HepG2 (cell line): ENCODE results near the gene UQCR11. TPM values are rescaled to one million over a fixed set of nuclear protein-coding genes. Genes with fewer than 3 reads are reported as not detected.
A peak's percentile ranks its signal among the peaks of the same experiment; 100 is the strongest.

Experiments used
- NFATC3 ChIP-seq: sonication (generic); formaldehyde crosslinking; IDR thresholded peaks from 2 replicates; pipeline ENCODE4 v1.5.1; 2020; ENCODE audit warnings: mild to moderate bottlenecking, missing genetic modification reagents
- TSC22D2 ChIP-seq: sonication (generic); formaldehyde crosslinking; IDR thresholded peaks from 2 replicates; pipeline ENCODE4 v1.5.1; 2020; ENCODE audit warnings: missing genetic modification reagents, mild to moderate bottlenecking, borderline replicate concordance
- XRCC5 ChIP-seq: fragments of 200-400 bp; formaldehyde crosslinking; optimal IDR thresholded peaks from 2 replicates; pipeline ENCODE3; 2017; ENCODE audit warnings: mild to moderate bottlenecking, low read length
- YEATS4 ChIP-seq: sonication (generic); formaldehyde crosslinking; IDR thresholded peaks from 2 replicates; pipeline ENCODE4 v1.4.0; 2020; ENCODE audit warnings: missing genetic modification reagents, borderline replicate concordance
- ZFP91 ChIP-seq: sonication (generic); formaldehyde crosslinking; IDR thresholded peaks from 2 replicates; pipeline ENCODE4 v1.9.0; 2022; ENCODE audit warnings: missing genetic modification reagents, mild to moderate bottlenecking, borderline replicate concordance
- ZHX1 ChIP-seq: sonication (generic); formaldehyde crosslinking; IDR thresholded peaks from 2 replicates; pipeline ENCODE4 v1.8.1; 2022; ENCODE audit warnings: low read depth, mild to moderate bottlenecking, missing genetic modification reagents
- ZNF136 ChIP-seq: sonication (generic); formaldehyde crosslinking; IDR thresholded peaks from 2 replicates; pipeline ENCODE4 v1.8.1; 2022; ENCODE audit warnings: low read depth, mild to moderate bottlenecking, moderate library complexity, missing genetic modification reagents
- ZNF574 ChIP-seq: sonication (generic); formaldehyde crosslinking; IDR thresholded peaks from 2 replicates; pipeline ENCODE4 v1.4.0; 2020; ENCODE audit warnings: missing genetic modification reagents
- polyA plus RNA-seq, 8 experiments: library from polyadenylated mRNA; depleted of rRNA in 3 of 8; stranded (reverse) in 7 of 8; unstranded in 1 of 8; fragments of >200 nt; fragmentation: Illumina TruSeq in 4 of 8; extraction: Trizol in 4 of 8; gene quantifications; 2 replicates each; pipeline versions ENCODE4 v1.2.1 to v1.2.3, GENCODE V29; 2011 to 2016; ENCODE audit warnings: low read depth in 4 of 8, missing spikeins in 1 of 8, mixed read lengths in 1 of 8; ENCODE audit not compliant: insufficient read depth in 1 of 8
- total RNA-seq, 5 experiments: library from RNA; depleted of rRNA; stranded (reverse); fragments of >200 nt; fragmentation: Illumina TruSeq; extraction: Trizol; gene quantifications; 2 replicates each; pipeline ENCODE4 v1.2.3, GENCODE V29; 2016; ENCODE audit warnings: low read depth in 1 of 5
- TF ChIP-seq, protein P1 (sequence below): sonication (generic); formaldehyde crosslinking; IDR thresholded peaks from 2 replicates; pipeline ENCODE4 v1.9.0; 2021; ENCODE audit warnings: mild to moderate bottlenecking, missing genetic modification reagents
- TF ChIP-seq, protein P2 (sequence below): IDR thresholded peaks from 2 replicates; pipeline ENCODE4 v1.6.1; 2016; ENCODE audit warnings: missing biosample characterization, missing genetic modification reagents, low read depth

The UQCR11 gene
- total and polyA plus RNA-seq, 2 of the 13 experiments (the other 11 are each of a cell fraction or from before 2014, with no cell fraction given), result 125 to 214 TPM

- TF ChIP-seq ZFP91 (peak; percentile 19; the same call in 1 of the 2 replicates), TSC22D2 (CRISPR knock-in tag) (no peak), XRCC5 (peak; percentile 41), YEATS4 (CRISPR knock-in tag) (no peak), ZNF574 (CRISPR knock-in tag) (no peak), NFATC3 (0 out of 2 replicates have a peak, but pooled peaks have one; percentile 11), ZHX1 (CRISPR knock-in tag) (no peak), ZNF136 (CRISPR knock-in tag) (no peak)
- TF ChIP-seq, protein P1, sequence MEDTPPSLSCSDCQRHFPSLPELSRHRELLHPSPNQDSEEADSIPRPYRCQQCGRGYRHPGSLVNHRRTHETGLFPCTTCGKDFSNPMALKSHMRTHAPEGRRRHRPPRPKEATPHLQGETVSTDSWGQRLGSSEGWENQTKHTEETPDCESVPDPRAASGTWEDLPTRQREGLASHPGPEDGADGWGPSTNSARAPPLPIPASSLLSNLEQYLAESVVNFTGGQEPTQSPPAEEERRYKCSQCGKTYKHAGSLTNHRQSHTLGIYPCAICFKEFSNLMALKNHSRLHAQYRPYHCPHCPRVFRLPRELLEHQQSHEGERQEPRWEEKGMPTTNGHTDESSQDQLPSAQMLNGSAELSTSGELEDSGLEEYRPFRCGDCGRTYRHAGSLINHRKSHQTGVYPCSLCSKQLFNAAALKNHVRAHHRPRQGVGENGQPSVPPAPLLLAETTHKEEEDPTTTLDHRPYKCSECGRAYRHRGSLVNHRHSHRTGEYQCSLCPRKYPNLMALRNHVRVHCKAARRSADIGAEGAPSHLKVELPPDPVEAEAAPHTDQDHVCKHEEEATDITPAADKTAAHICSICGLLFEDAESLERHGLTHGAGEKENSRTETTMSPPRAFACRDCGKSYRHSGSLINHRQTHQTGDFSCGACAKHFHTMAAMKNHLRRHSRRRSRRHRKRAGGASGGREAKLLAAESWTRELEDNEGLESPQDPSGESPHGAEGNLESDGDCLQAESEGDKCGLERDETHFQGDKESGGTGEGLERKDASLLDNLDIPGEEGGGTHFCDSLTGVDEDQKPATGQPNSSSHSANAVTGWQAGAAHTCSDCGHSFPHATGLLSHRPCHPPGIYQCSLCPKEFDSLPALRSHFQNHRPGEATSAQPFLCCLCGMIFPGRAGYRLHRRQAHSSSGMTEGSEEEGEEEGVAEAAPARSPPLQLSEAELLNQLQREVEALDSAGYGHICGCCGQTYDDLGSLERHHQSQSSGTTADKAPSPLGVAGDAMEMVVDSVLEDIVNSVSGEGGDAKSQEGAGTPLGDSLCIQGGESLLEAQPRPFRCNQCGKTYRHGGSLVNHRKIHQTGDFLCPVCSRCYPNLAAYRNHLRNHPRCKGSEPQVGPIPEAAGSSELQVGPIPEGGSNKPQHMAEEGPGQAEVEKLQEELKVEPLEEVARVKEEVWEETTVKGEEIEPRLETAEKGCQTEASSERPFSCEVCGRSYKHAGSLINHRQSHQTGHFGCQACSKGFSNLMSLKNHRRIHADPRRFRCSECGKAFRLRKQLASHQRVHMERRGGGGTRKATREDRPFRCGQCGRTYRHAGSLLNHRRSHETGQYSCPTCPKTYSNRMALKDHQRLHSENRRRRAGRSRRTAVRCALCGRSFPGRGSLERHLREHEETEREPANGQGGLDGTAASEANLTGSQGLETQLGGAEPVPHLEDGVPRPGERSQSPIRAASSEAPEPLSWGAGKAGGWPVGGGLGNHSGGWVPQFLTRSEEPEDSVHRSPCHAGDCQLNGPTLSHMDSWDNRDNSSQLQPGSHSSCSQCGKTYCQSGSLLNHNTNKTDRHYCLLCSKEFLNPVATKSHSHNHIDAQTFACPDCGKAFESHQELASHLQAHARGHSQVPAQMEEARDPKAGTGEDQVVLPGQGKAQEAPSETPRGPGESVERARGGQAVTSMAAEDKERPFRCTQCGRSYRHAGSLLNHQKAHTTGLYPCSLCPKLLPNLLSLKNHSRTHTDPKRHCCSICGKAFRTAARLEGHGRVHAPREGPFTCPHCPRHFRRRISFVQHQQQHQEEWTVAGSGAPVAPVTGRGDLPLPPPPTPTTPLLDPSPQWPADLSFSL (CRISPR knock-in tag), result no peak
- TF ChIP-seq, protein P2, sequence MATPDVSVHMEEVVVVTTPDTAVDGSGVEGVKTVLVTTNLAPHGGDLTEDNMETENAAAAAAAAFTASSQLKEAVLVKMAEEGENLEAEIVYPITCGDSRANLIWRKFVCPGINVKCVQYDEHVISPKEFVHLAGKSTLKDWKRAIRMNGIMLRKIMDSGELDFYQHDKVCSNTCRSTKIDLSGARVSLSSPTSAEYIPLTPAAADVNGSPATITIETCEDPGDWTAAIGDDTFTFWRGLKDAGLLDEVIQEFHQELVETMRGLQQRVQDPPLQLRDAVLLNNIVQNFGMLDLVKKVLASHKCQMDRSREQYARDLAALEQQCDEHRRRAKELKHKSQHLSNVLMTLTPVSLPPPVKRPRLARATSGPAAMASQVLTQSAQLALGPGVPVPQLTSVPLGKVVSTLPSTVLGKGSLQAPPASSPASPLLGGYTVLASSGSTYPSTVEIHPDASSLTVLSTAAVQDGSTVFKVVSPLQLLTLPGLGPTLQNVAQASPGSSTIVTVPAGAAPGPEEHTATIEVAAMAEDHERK, result no peak
Observed at GRCh38 chr19:1591421-1592023, 13.7 kb downstream of the UQCR11 start (continued).
